WTC11 (cell line): ENCODE data around the gene UHRF1. TPM values are rescaled to one million over a fixed set of nuclear protein-coding genes. Genes with fewer than 3 reads are reported as not detected.

Experiments used
- ATAC-seq: fragments of 200-7000 bp; cut with Tn5 transposase; 2 replicates; pipeline ENCODE4 v1.10.0; 2021; ENCODE audit warnings: mild to moderate bottlenecking, moderate library complexity
- CTCF ChIA-PET: fragments of 300-600 bp; sonication (Branson Sonifier 250); formaldehyde crosslinking; loops from one replicate; lab custom pipeline; 2021; ENCODE audit warnings: antibody characterized with exemption; lab: Charles Lee
- POLR2A ChIA-PET: fragments of 350-600 bp; sonication (Branson Sonifier 250); formaldehyde crosslinking; loops from one replicate; lab custom pipeline; 2021; ENCODE audit warnings: antibody characterized with exemption; lab: Charles Lee
- DNase-seq: peaks from one replicate; pipeline ENCODE4 v3.0.0; 2021; ENCODE audit warnings: low spot score
- H3K27ac Mint-ChIP-seq: 2 replicates; pipeline ENCODE4 v1.8.0; 2021; ENCODE audit warnings: mixed read lengths
- H3K27me3 Mint-ChIP-seq: 2 replicates; pipeline ENCODE4 v1.8.0; 2021; ENCODE audit warnings: low read depth, mild to moderate bottlenecking, moderate library complexity, mixed read lengths
- H3K36me3 Mint-ChIP-seq: 2 replicates; pipeline ENCODE4 v1.8.0; 2021; ENCODE audit warnings: mixed read lengths
- H3K4me1 Mint-ChIP-seq: 2 replicates; pipeline ENCODE4 v1.8.0; 2022; ENCODE audit warnings: mixed read lengths
- H3K4me3 Mint-ChIP-seq: 2 replicates; pipeline ENCODE4 v1.8.0; 2021; ENCODE audit warnings: mild to moderate bottlenecking, moderate library complexity, mixed read lengths
- H3K9me3 Mint-ChIP-seq: 2 replicates; pipeline ENCODE4 v1.8.0; 2021; ENCODE audit warnings: mixed read lengths
- CBFB ChIP-seq: sonication (generic); formaldehyde crosslinking; IDR thresholded peaks from 2 replicates; pipeline ENCODE4 v1.8.1; 2022; ENCODE audit warnings: mild to moderate bottlenecking, low read depth, missing genetic modification reagents
- CREB1 ChIP-seq: sonication (generic); formaldehyde crosslinking; IDR thresholded peaks from 2 replicates; pipeline ENCODE4 v1.8.0; 2023; ENCODE audit warnings: mild to moderate bottlenecking, missing genetic modification reagents
- FOXJ3 ChIP-seq: sonication (generic); formaldehyde crosslinking; IDR thresholded peaks from 2 replicates; pipeline ENCODE4 v1.9.0; 2021; ENCODE audit warnings: missing genetic modification reagents, mild to moderate bottlenecking, borderline replicate concordance
- NFYB ChIP-seq: sonication (generic); formaldehyde crosslinking; conservative IDR thresholded peaks from 2 replicates; pipeline ENCODE4 v1.8.0; 2022; ENCODE audit warnings: low read depth, missing genetic modification reagents
- NR2C2 ChIP-seq: sonication (generic); formaldehyde crosslinking; IDR thresholded peaks from 2 replicates; pipeline ENCODE4 v1.8.0; 2022; ENCODE audit warnings: mild to moderate bottlenecking, missing genetic modification reagents
- OVOL2 ChIP-seq: fragments of 250-450 bp; sonication (Bioruptor Pico); IDR thresholded peaks from 2 replicates; pipeline ENCODE4 v1.9.0; 2021; ENCODE audit warnings: mild to moderate bottlenecking, borderline replicate concordance
- RELA ChIP-seq: sonication (generic); formaldehyde crosslinking; IDR thresholded peaks from 2 replicates; pipeline ENCODE4 v1.8.1; 2022; ENCODE audit warnings: missing genetic modification reagents, mild to moderate bottlenecking, borderline replicate concordance
- SOX15 ChIP-seq: fragments of 250-450 bp; sonication (Bioruptor Pico); IDR thresholded peaks from 2 replicates; pipeline ENCODE4 v1.9.0; 2021; ENCODE audit warnings: mild to moderate bottlenecking
- SP1 ChIP-seq: sonication (generic); formaldehyde crosslinking; conservative IDR thresholded peaks from 2 replicates; pipeline ENCODE4 v1.8.1; 2022; ENCODE audit warnings: missing genetic modification reagents
- ZNF121 ChIP-seq: sonication (generic); formaldehyde crosslinking; IDR thresholded peaks from 2 replicates; pipeline ENCODE4 v1.8.0; 2023; ENCODE audit warnings: missing genetic modification reagents
- ZNF232 ChIP-seq: sonication (generic); formaldehyde crosslinking; IDR thresholded peaks from 2 replicates; pipeline ENCODE4 v1.8.0; 2022; ENCODE audit warnings: mild to moderate bottlenecking, missing genetic modification reagents
- ZNF396 ChIP-seq: fragments of 250-450 bp; sonication (Bioruptor Pico); IDR thresholded peaks from 2 replicates; pipeline ENCODE4 v1.8.0; 2021; ENCODE audit warnings: mild to moderate bottlenecking, moderate library complexity, borderline replicate concordance
- ZNF416 ChIP-seq: fragments of 250-450 bp; sonication (Bioruptor Pico); IDR thresholded peaks from 2 replicates; pipeline ENCODE4 v1.9.0; 2021; ENCODE audit warnings: mild to moderate bottlenecking, inconsistent platforms
- ZNF671 ChIP-seq: fragments of 250-450 bp; sonication (Bioruptor Pico); IDR thresholded peaks from 2 replicates; pipeline ENCODE4 v1.8.0; 2021; ENCODE audit warnings: mild to moderate bottlenecking
- total RNA-seq: library from RNA; stranded (reverse); gene quantifications from 3 replicates; pipeline ENCODE4 v1.2.3, GENCODE V29; 2021
- TF ChIP-seq, protein P1 (sequence below): sonication (generic); formaldehyde crosslinking; IDR thresholded peaks from 2 replicates; pipeline ENCODE4 v1.8.1; 2023; ENCODE audit warnings: mild to moderate bottlenecking, missing genetic modification reagents
- TF ChIP-seq, protein P2 (sequence below): sonication (generic); formaldehyde crosslinking; IDR thresholded peaks from 2 replicates; pipeline ENCODE4 v1.8.1; 2022; ENCODE audit warnings: low read depth, mild to moderate bottlenecking, moderate library complexity, missing genetic modification reagents, borderline replicate concordance
- TF ChIP-seq, protein P3 (sequence below): sonication (generic); formaldehyde crosslinking; IDR thresholded peaks from 2 replicates; pipeline ENCODE4 v1.8.1; 2023; ENCODE audit warnings: mild to moderate bottlenecking, moderate library complexity, missing genetic modification reagents
- TF ChIP-seq, protein P4 (sequence below): fragments of 250-450 bp; sonication (Bioruptor Pico); IDR thresholded peaks from 2 replicates; pipeline ENCODE4 v1.8.0; 2021; ENCODE audit warnings: mild to moderate bottlenecking
- TF ChIP-seq, protein P5 (sequence below): sonication (generic); formaldehyde crosslinking; IDR thresholded peaks from 2 replicates; pipeline ENCODE4 v1.8.1; 2023; ENCODE audit warnings: mild to moderate bottlenecking, missing genetic modification reagents, moderate library complexity
- TF ChIP-seq, protein P6 (sequence below): sonication (generic); formaldehyde crosslinking; IDR thresholded peaks from 2 replicates; pipeline ENCODE4 v1.8.1; 2023; ENCODE audit warnings: mild to moderate bottlenecking, missing genetic modification reagents
- TF ChIP-seq, protein P7 (sequence below): sonication (generic); formaldehyde crosslinking; IDR thresholded peaks from 2 replicates; pipeline ENCODE4 v1.8.1; 2023; ENCODE audit warnings: mild to moderate bottlenecking, missing genetic modification reagents, moderate library complexity

UHRF1 gene
- total RNA-seq, 1 experiment from 2014 or later, result 42.5 TPM

DNA sequence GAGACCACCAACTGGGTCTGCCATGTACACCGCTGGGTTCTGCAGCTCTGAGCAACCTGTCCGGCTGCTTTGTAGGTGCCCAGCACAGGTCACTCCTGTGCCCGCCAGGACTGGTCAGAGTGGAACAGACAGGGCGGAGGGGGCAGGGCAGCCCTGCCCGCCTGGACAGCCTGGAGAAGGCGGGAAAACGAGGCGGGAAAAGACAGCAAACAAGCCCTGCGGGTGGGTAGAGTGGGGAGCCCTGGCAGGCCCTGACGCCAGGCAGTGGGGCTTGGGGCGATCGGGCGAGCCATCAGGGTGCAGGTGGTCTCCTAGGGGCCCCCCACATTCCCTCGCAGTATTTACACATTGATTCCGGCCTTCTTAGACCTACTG lies 533 bp upstream of the UHRF1 start:
- H3K27ac Mint-ChIP-seq, result no peak overlapping the region
- H3K36me3 Mint-ChIP-seq, result peaks cover 3% of the 10 kb centered on the region; the same call in 1 of the 2 replicates
- DNase-seq (no peak), ATAC-seq (no peak)
- ChIA-PET CTCF (interaction anchor here (0.7 to 1.2 kb wide), 3 partner anchors 57 to 99 kb away, joined by 3 to 4 read pairs (median 3); no protein-coding TSS in a partner anchor), POLR2A (interaction anchor here (0.6 kb wide), 1 partner anchor 36 kb away, joined by 4 read pairs; no protein-coding TSS in a partner anchor)
- peaks cover 28% of the 10 kb centered on the region for H3K27me3 Mint-ChIP-seq
- peaks cover 22% of the 10 kb centered on the region for H3K4me1 Mint-ChIP-seq
- no peaks in the 10 kb centered on the region for H3K9me3 Mint-ChIP-seq
- no peak for TF ChIP-seq CREB1 (CRISPR knock-in tag)
- TF ChIP-seq ZNF121 (CRISPR knock-in tag), result no peak
- TF ChIP-seq ZNF671, result no peak
- no peak for TF ChIP-seq FOXJ3 (CRISPR knock-in tag)
- TF ChIP-seq ZNF232, result no peak
- TF ChIP-seq, protein P1, sequence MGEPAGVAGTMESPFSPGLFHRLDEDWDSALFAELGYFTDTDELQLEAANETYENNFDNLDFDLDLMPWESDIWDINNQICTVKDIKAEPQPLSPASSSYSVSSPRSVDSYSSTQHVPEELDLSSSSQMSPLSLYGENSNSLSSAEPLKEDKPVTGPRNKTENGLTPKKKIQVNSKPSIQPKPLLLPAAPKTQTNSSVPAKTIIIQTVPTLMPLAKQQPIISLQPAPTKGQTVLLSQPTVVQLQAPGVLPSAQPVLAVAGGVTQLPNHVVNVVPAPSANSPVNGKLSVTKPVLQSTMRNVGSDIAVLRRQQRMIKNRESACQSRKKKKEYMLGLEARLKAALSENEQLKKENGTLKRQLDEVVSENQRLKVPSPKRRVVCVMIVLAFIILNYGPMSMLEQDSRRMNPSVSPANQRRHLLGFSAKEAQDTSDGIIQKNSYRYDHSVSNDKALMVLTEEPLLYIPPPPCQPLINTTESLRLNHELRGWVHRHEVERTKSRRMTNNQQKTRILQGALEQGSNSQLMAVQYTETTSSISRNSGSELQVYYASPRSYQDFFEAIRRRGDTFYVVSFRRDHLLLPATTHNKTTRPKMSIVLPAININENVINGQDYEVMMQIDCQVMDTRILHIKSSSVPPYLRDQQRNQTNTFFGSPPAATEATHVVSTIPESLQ (CRISPR knock-in tag), result no peak
- peak overlapping the region; percentile 43 for H3K4me3 Mint-ChIP-seq

DNA sequence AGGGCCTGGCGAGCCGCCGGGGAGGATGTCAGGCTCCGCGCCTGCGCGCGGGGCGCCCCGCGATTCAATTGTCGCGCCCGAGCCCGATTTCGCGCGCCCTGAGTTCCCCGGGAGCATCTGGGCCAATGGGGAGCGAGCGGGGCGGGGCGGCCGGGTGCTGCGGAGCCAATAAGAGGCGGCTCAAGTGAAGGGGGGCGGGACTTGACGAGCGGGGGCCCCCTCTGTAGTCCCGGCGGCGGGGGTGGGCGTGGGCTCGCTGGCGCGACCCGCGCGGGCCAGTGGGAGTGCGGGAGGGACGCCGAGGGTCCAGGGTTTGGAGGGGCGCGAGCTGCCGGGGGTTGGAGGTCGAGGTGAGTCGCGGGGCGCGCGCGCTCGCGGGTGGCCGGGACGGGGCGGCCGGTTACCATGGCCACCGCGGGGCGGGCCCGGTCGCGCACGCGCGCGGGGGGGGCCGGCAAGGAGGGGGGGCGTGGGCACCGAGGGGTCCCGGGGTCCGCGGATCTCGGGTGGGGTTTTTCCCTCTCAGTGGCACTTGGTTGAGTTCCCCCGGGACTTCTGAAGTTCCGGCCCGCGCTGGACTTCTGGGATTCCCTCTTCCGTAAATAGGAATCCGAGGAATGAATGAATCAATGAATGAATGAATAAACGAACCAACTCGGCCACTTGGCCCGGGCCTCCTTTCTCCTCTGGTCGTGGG lies 744 bp downstream of the UHRF1 start:
- H3K36me3 Mint-ChIP-seq, result peaks cover 8% of the 10 kb centered on the region; the same call in 1 of the 2 replicates
- H3K9me3 Mint-ChIP-seq, result no peaks in the 10 kb centered on the region
- peak; percentile 92 for DNase-seq
- TF ChIP-seq OVOL2 (CRISPR knock-in tag) (no peak), RELA (CRISPR knock-in tag) (no peak), SP1 (CRISPR knock-in tag) (peak; percentile 53), NFYB (CRISPR knock-in tag) (peak; percentile 85)
- TF ChIP-seq, protein P2, sequence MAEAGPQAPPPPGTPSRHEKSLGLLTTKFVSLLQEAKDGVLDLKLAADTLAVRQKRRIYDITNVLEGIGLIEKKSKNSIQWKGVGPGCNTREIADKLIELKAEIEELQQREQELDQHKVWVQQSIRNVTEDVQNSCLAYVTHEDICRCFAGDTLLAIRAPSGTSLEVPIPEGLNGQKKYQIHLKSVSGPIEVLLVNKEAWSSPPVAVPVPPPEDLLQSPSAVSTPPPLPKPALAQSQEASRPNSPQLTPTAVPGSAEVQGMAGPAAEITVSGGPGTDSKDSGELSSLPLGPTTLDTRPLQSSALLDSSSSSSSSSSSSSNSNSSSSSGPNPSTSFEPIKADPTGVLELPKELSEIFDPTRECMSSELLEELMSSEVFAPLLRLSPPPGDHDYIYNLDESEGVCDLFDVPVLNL, result peak; percentile 54; the same call in 1 of the 2 replicates
- TF ChIP-seq, protein P3, sequence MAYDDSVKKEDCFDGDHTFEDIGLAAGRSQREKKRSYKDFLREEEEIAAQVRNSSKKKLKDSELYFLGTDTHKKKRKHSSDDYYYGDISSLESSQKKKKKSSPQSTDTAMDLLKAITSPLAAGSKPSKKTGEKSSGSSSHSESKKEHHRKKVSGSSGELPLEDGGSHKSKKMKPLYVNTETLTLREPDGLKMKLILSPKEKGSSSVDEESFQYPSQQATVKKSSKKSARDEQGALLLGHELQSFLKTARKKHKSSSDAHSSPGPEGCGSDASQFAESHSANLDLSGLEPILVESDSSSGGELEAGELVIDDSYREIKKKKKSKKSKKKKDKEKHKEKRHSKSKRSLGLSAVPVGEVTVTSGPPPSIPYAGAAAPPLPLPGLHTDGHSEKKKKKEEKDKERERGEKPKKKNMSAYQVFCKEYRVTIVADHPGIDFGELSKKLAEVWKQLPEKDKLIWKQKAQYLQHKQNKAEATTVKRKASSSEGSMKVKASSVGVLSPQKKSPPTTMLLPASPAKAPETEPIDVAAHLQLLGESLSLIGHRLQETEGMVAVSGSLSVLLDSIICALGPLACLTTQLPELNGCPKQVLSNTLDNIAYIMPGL (CRISPR knock-in tag), result no peak
- H3K4me3 Mint-ChIP-seq, result peak overlapping the region; percentile 77
- ChIA-PET CTCF (interaction anchor here (0.6 to 4.7 kb wide), 7 partner anchors 10 to 99 kb away, joined by 3 to 64 read pairs (median 26); partner anchors contain the start of gene PLIN3), POLR2A (interaction anchor here (0.6 kb wide), 1 partner anchor 47 kb away, joined by 4 read pairs; no protein-coding TSS in a partner anchor)
- no peak overlapping the region for H3K27ac Mint-ChIP-seq
- peak; percentile 86 for ATAC-seq
- peaks cover 28% of the 10 kb centered on the region for H3K27me3 Mint-ChIP-seq
- H3K4me1 Mint-ChIP-seq, result peaks cover 22% of the 10 kb centered on the region

DNA sequence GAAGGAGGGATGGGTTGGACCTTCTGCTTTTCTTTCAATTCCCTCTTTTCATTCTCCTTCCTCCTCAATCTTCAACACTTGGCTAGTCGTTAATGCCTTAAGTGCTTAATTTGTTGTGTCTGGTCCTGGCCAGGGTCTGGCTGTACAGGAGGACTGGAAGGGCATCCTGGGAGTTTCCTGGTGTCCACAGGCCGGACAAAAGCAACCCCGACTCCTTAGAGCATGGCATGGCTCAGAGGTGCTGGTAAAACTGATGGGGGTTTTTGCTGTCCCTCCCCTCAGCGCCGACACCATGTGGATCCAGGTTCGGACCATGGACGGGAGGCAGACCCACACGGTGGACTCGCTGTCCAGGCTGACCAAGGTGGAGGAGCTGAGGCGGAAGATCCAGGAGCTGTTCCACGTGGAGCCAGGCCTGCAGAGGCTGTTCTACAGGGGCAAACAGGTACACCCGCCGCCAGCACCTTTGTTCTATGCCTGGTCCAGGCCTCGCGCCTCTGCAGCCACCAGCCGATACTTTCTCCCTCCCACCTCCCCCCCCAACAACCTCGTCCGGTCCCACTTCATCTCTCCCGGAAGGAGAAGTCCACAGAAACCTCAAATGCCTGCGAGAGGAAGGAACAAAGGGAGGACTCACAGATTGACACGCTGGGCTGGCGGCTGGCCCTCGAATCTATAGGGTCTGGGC lies 1.4 kb downstream of the UHRF1 start:
- CTCF ChIA-PET, result interaction anchor here (0.6 to 4.7 kb wide), 18 partner anchors 9 to 261 kb away, joined by 3 to 64 read pairs (median 6); partner anchors contain the start of genes KDM4B and PLIN3
- peaks cover 28% of the 10 kb centered on the region for H3K27me3 Mint-ChIP-seq
- peak overlapping the region; percentile 77 for H3K4me3 Mint-ChIP-seq
- ATAC-seq, result no peak
- POLR2A ChIA-PET, result interaction anchor here (0.6 kb wide), 1 partner anchor 47 kb away, joined by 4 read pairs; no protein-coding TSS in a partner anchor
- H3K36me3 Mint-ChIP-seq, result peaks cover 8% of the 10 kb centered on the region; the same call in 1 of the 2 replicates
- no peaks in the 10 kb centered on the region for H3K9me3 Mint-ChIP-seq
- no peak overlapping the region for H3K27ac Mint-ChIP-seq
- no peak for DNase-seq
- peaks cover 22% of the 10 kb centered on the region for H3K4me1 Mint-ChIP-seq
- TF ChIP-seq NR2C2 (CRISPR knock-in tag), result no peak
- TF ChIP-seq, protein P4, sequence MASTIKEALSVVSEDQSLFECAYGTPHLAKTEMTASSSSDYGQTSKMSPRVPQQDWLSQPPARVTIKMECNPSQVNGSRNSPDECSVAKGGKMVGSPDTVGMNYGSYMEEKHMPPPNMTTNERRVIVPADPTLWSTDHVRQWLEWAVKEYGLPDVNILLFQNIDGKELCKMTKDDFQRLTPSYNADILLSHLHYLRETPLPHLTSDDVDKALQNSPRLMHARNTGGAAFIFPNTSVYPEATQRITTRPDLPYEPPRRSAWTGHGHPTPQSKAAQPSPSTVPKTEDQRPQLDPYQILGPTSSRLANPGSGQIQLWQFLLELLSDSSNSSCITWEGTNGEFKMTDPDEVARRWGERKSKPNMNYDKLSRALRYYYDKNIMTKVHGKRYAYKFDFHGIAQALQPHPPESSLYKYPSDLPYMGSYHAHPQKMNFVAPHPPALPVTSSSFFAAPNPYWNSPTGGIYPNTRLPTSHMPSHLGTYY (CRISPR knock-in tag), result no peak
- no peak for TF ChIP-seq CBFB
- TF ChIP-seq, protein P5, sequence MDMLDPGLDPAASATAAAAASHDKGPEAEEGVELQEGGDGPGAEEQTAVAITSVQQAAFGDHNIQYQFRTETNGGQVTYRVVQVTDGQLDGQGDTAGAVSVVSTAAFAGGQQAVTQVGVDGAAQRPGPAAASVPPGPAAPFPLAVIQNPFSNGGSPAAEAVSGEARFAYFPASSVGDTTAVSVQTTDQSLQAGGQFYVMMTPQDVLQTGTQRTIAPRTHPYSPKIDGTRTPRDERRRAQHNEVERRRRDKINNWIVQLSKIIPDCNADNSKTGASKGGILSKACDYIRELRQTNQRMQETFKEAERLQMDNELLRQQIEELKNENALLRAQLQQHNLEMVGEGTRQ (CRISPR knock-in tag), result no peak
- TF ChIP-seq ZNF416, result no peak
- TF ChIP-seq, protein P6, sequence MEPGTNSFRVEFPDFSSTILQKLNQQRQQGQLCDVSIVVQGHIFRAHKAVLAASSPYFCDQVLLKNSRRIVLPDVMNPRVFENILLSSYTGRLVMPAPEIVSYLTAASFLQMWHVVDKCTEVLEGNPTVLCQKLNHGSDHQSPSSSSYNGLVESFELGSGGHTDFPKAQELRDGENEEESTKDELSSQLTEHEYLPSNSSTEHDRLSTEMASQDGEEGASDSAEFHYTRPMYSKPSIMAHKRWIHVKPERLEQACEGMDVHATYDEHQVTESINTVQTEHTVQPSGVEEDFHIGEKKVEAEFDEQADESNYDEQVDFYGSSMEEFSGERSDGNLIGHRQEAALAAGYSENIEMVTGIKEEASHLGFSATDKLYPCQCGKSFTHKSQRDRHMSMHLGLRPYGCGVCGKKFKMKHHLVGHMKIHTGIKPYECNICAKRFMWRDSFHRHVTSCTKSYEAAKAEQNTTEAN, result no peak
- TF ChIP-seq, protein P7, sequence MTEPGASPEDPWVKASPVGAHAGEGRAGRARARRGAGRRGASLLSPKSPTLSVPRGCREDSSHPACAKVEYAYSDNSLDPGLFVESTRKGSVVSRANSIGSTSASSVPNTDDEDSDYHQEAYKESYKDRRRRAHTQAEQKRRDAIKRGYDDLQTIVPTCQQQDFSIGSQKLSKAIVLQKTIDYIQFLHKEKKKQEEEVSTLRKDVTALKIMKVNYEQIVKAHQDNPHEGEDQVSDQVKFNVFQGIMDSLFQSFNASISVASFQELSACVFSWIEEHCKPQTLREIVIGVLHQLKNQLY (CRISPR knock-in tag), result no peak
- TF ChIP-seq ZNF396, result no peak
- no peak for TF ChIP-seq SOX15
- TF ChIP-seq OVOL2 (CRISPR knock-in tag), result no peak
